OCI-LY3 (cell line): ENCODE measurements around the gene PXN.

ENCODE experiments used
- EZH2phosphoT487 ChIP-seq: fragments of 200-600 bp; shearing (Covaris generic); IDR thresholded peaks from 2 replicates; pipeline ENCODE4 v1.6.1; 2018; ENCODE audit warnings: antibody characterized with exemption, mixed run types, low read depth
- TF ChIP-seq, protein P1 (sequence below): fragments of 200-600, 300-600 bp; sonication (generic); IDR thresholded peaks from 2 replicates; pipeline ENCODE4 v1.5.1; 2014; ENCODE audit warnings: antibody characterized with exemption, low read length, low read depth

DNA sequence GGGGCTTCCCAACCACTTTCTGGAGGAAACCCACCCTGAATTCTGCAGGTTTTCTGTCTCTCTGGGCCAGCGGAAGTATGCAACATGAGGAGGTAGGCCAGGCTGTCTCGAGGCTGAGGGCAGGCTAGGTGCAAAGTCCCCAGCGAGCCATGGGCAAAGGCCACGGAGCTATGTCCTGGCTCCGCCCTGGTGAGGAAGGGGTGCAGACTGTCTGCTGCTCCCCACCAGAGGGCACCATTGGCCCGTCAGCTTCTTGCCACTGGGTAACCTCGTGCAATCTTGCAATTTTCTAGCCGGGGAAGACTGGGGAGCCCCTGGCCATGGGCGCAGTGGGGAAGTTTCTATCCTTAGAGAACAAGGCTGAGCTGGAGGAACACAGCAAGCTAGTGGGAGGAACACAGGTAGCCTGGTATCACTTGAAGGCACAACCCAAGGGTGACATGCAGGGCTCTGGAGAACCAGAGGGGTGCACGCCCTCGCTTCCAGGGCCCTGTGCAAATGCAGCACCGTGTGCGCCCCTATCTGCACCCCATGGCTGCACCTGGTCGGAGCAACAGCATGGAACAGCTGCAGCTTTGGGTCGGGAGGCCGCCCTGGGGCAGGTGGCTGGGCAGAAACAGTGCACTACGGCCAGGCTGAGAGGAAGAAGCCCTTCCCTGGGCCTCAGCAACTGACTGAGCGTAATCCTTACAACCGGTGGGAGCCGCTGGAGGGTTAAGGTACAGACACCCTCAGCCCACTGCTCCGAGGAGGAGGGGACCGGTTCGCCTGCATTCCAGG is 37.0 kb downstream of the PXN start:
- TF ChIP-seq, protein P1, sequence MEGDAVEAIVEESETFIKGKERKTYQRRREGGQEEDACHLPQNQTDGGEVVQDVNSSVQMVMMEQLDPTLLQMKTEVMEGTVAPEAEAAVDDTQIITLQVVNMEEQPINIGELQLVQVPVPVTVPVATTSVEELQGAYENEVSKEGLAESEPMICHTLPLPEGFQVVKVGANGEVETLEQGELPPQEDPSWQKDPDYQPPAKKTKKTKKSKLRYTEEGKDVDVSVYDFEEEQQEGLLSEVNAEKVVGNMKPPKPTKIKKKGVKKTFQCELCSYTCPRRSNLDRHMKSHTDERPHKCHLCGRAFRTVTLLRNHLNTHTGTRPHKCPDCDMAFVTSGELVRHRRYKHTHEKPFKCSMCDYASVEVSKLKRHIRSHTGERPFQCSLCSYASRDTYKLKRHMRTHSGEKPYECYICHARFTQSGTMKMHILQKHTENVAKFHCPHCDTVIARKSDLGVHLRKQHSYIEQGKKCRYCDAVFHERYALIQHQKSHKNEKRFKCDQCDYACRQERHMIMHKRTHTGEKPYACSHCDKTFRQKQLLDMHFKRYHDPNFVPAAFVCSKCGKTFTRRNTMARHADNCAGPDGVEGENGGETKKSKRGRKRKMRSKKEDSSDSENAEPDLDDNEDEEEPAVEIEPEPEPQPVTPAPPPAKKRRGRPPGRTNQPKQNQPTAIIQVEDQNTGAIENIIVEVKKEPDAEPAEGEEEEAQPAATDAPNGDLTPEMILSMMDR = peak; percentile 92
- no peak for TF ChIP-seq EZH2phosphoT487
